OCI-LY7 (cell line): Measurements from ENCODE around the gene GLG1. TPM values are rescaled to one million over a fixed set of nuclear protein-coding genes. Genes with fewer than 3 reads are reported as not detected.
"Not testable (repeated sequence)": the region's sequence is repeated elsewhere in the genome, so short reads cannot be mapped to it uniquely, and the experiment has no call there.

Source experiments
- BruUV-seq: library from RNA; stranded (reverse); fragments of 400-500 nt; replicated peaks from 2 replicates; lab custom pipeline; 2021; lab: Mats Ljungman, UMichigan
- CTCF ChIA-PET: fragments of 300-600 bp; sonication (Branson Sonifier 250); formaldehyde crosslinking; loops from one replicate; lab custom pipeline; 2022; ENCODE audit warnings: antibody characterized with exemption; ENCODE audit not compliant: unreplicated experiment; lab: Charles Lee
- POLR2A ChIA-PET: fragments of 300-600 bp; sonication (Branson Sonifier 250); formaldehyde crosslinking; loops from one replicate; lab custom pipeline; 2022; ENCODE audit warnings: antibody characterized with exemption; lab: Charles Lee
- DNase-seq: peaks from one replicate; pipeline ENCODE4 v3.0.0-alpha.2; 2015; ENCODE audit warnings: low spot score
- H2AFZ ChIP-seq: fragments of 200-600 bp; sonication (generic), shearing (Covaris generic); 2 replicates; pipeline ENCODE4 v1.6.1; 2014; ENCODE audit warnings: mild to moderate bottlenecking, antibody characterized with exemption, low read length, moderate library complexity
- H3K27ac ChIP-seq: fragments of 200-600 bp; sonication (generic); 2 replicates; pipeline ENCODE4 v1.5.1; 2014; ENCODE audit warnings: mixed run types, low read depth, mild to moderate bottlenecking, moderate library complexity, low read length, inconsistent platforms; ENCODE audit not compliant: poor library complexity, severe bottlenecking
- H3K36me3 ChIP-seq: fragments of 200-600 bp; sonication (generic); 2 replicates; pipeline ENCODE4 v1.6.1; 2014; ENCODE audit warnings: mild to moderate bottlenecking, antibody characterized with exemption, low read length, moderate library complexity, mixed read lengths; ENCODE audit not compliant: insufficient read depth
- H3K4me1 ChIP-seq: fragments of 200-600 bp; sonication (generic); 2 replicates; pipeline ENCODE4 v1.5.1; 2014; ENCODE audit warnings: mild to moderate bottlenecking, low read length; ENCODE audit not compliant: insufficient read depth, poor library complexity, severe bottlenecking
- H3K4me2 ChIP-seq: fragments of 200-600 bp; sonication (generic); 2 replicates; pipeline ENCODE4 v1.6.1; 2014; ENCODE audit warnings: mild to moderate bottlenecking, low read length
- H3K4me3 ChIP-seq: fragments of 200-600 bp; sonication (generic); 2 replicates; pipeline ENCODE4 v1.5.1; 2014; ENCODE audit warnings: mild to moderate bottlenecking, low read depth, low read length; ENCODE audit not compliant: poor library complexity, severe bottlenecking
- H3K79me2 ChIP-seq: fragments of 200-600 bp; sonication (generic); 2 replicates; pipeline ENCODE4 v1.6.1; 2016; ENCODE audit warnings: low read depth, mild to moderate bottlenecking, low read length, moderate library complexity, mixed read lengths; ENCODE audit not compliant: insufficient read depth
- H3K9me2 ChIP-seq: fragments of 200-600 bp; sonication (generic); 2 replicates; pipeline ENCODE4 v1.6.1; 2016; ENCODE audit warnings: mild to moderate bottlenecking, low read length, mixed read lengths; ENCODE audit not compliant: insufficient read depth
- H3K9me3 ChIP-seq: fragments of 200-600 bp; sonication (generic); 2 replicates; pipeline ENCODE4 v1.6.1; 2014; ENCODE audit warnings: mild to moderate bottlenecking, mixed run types, low read length, mixed read lengths
- H4K20me1 ChIP-seq: fragments of 200-600 bp; sonication (generic); 2 replicates; pipeline ENCODE4 v1.6.1; 2014; ENCODE audit warnings: mild to moderate bottlenecking, antibody characterized with exemption, low read length, moderate library complexity, mixed read lengths; ENCODE audit not compliant: insufficient read depth
- intact Hi-C: fragments of 100-400 bp; cut with micrococcal nuclease; formaldehyde crosslinking; loops from one replicate; pipeline ENCODE4 v1.10.0; 2022; ENCODE audit not compliant: unreplicated experiment
- small RNA-seq: library from RNA; depleted of rRNA; stranded (forward); fragments of <200 nt; gene quantifications from one replicate; pipeline ENCODE3, GENCODE V24; 2014
- total RNA-seq, 2 experiments: library from RNA; depleted of rRNA in 1 of 2; stranded (reverse); fragments of >200 nt in 1 of 2; shearing (Covaris generic) in 1 of 2; gene quantifications; 2 replicates each; pipeline ENCODE4 v1.2.3, GENCODE V29; 2014 to 2022

Gene GLG1
- total RNA-seq, 2 experiments from 2014 or later = 40.4 to 69.8 TPM

DNA sequence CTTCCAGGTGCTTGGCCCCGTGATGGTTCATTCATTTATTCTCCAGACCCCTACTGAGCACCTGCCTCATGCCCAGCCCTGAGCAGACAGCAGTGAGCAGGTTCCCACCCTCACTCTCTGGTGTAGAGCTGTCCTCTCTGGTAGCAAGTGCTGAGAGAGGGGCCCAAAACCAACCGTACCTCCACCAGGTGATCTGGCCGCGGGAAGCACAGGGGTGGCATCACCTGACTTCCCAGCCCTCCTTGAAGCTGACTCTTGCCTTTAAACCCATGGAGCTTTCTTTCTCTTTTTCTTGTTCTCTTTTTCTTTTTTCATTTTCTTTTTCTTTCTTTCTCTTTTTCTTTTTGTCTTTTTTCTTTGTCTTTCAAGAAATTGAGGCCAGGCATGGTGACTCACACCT is 206.7 kb downstream of the GLG1 start:
- intact Hi-C loops, POLR2A ChIA-PET: not testable (repeated sequence)

DNA sequence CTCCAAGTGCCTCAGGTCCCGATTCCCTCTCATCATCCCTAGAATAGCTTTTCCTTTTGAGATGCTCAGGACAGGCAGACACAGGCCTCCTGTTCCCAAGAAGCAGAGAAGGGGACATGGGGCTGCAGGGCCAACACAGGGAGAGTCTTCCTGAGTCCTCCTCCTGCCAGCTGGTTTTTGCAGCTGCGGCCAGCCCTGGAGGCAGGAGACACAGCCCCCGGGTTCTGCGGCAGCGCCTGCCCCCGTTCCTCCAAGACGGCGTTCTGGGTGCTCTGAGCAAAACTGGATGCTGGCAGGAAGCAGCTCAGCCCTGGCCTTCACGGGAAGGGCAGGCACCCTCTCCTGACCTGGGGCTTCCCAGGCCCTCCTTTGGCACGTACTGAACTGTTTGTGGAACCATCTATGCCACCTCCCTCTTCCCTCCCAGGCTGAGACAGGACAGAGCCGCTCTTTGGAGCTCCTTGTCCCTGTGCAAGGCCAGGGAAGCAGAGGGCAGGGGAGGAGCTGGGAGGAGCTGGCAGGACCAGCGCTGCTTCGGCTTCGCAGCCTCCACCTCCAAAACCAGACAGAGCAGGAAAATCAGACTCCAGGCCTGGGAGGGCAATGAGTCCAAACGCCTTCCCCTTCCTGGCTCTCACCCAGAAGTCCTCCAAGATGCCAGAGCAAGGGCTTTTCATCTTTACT is 208.6 kb downstream of the GLG1 start:
- intact Hi-C loops, BruUV-seq, H3K27ac ChIP-seq, H3K9me2 ChIP-seq, DNase-seq, H3K4me2 ChIP-seq, POLR2A ChIA-PET, H3K36me3 ChIP-seq, CTCF ChIA-PET, H3K4me1 ChIP-seq, H3K4me3 ChIP-seq, H3K79me2 ChIP-seq, H4K20me1 ChIP-seq, H3K9me3 ChIP-seq, H2AFZ ChIP-seq: not testable (repeated sequence)

More for the DNA sequence above, 206.7 kb downstream of the GLG1 start:
- not testable (repeated sequence) for H3K79me2 ChIP-seq, H3K4me3 ChIP-seq, DNase-seq, H3K27ac ChIP-seq, H3K36me3 ChIP-seq, H3K4me1 ChIP-seq, H3K4me2 ChIP-seq, H3K9me3 ChIP-seq, BruUV-seq, H4K20me1 ChIP-seq, H3K9me2 ChIP-seq, H2AFZ ChIP-seq
- CTCF ChIA-PET = interaction anchor here (0.6 kb wide), 1 partner anchor 28 kb away, joined by 3 read pairs; no protein-coding TSS in a partner anchor

Small RNA genes within 50 kb of the gene (small RNA-seq; reads per million reads assigned to genes)
- gene RF00019 (not detected), gene RNU6-237P (not detected)

Other genes starting within 250 kb of the GLG1 start
- 1.1 and 1.5 TPM in 2 replicates for gene NPIPB15, start 230.8 kb downstream of the GLG1 start, total RNA-seq (2014; rRNA removed; shearing (Covaris generic))
- 5.0 and 5.3 TPM in 2 replicates for gene NPIPB15, start 230.8 kb downstream of the GLG1 start, total RNA-seq (2022)
- gene CLEC18B, start 185.6 kb downstream of the GLG1 start, total RNA-seq (2014; rRNA removed; shearing (Covaris generic)) = 0.21 and 0.79 TPM in 2 replicates
- 0.20 TPM in 1 of 2 replicates, not detected in the other for gene CLEC18B, start 185.6 kb downstream of the GLG1 start, total RNA-seq (2022)
- gene RFWD3, start 59.8 kb upstream of the GLG1 start, total RNA-seq (2014; rRNA removed; shearing (Covaris generic)) = 56.3 and 79.7 TPM in 2 replicates
- 133 and 134 TPM in 2 replicates for gene RFWD3, start 59.8 kb upstream of the GLG1 start, total RNA-seq (2022)
- gene MLKL, start 93.7 kb upstream of the GLG1 start, total RNA-seq (2014; rRNA removed; shearing (Covaris generic)) = 7.3 and 8.0 TPM in 2 replicates
- gene MLKL, start 93.7 kb upstream of the GLG1 start, total RNA-seq (2022) = 8.3 and 9.0 TPM in 2 replicates
- 0.73 TPM in 1 of 2 replicates, not detected in the other for gene FA2H, start 167.7 kb upstream of the GLG1 start, total RNA-seq (2014; rRNA removed; shearing (Covaris generic))
- gene FA2H, start 167.7 kb upstream of the GLG1 start, total RNA-seq (2022) = 4.6 and 4.7 TPM in 2 replicates